ENCODE measurements around the gene PCSK6.
"Not testable (repeated sequence)": the region's sequence is repeated elsewhere in the genome, so short reads cannot be mapped to it uniquely, and the experiment has no call there.

PCSK6 gene

DNA sequence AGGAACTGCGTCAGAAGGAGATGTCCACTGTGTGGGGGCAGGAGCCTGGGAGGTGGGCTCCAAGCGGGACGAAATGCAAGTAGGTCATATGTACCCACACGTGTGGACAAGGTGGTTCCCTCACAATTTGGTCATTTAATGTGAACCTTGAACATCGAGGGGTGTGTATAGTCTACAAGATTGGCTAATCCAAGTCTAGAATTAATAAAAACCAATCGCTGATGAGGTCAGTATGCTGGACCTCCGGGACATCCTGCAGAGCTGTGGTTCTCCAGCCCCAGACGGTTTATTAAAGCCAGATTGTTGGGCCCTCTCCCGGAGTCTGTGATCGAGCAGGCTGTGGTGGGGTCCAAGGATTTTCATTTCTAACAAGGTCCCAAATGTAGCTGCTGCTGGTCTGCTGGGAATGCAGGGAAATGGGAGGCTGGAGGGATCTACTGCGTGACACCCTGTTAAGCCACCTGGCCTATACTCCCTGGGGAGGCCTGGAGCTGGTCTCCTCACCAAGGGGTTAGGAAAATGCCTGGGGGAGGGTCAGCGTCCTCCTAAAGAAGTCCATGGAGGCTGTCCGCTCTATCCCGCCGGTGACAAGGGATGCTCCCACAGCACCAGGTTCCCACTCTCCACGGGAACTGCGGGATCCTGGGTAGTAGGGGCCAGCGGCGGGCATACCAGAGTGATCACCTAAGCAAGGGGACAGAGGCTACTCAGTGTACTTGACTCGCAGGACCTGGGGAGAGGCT is 25.1 kb downstream of the PCSK6 start:
- no peak for DNase-seq (ENCODE audit: low spot score)
- no peak for TF ChIP-seq CTCF (IDR thresholded peaks at IDR 0.05; ENCODE audit: extremely low read depth, missing control alignments)

GRCh38 chr15:101463696-101464095 is 25.8 kb downstream of the PCSK6 start:
- not testable (repeated sequence) for DNase-seq (ENCODE audit: low spot score)

- TF ChIP-seq CTCF (IDR thresholded peaks at IDR 0.05; ENCODE audit: extremely low read depth, missing control alignments), result no peak
- DNase-seq (ENCODE audit: low spot score), result no peak
Observed at GRCh38 chr15:101463270-101463669, 26.2 kb downstream of the PCSK6 start.

DNA sequence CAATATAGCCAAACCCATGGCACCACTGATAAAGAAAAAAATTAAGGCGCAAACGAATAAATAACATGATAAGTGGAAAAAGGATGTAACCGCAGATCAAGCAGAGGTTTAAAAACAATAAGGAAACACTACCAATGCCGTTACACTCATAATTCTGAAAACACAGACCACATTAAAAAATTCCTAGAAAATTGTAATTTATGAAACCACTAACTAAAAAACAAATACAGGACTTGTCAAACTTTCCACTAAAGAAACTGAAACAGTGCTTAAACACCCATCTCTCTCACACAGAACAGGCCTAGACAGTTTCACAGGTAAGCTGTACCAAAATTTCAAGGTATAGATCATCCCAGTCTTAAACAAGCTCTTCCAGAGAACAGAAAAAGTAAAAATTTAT is 28.4 kb downstream of the PCSK6 start:
- no peak for DNase-seq (ENCODE audit: low spot score)
- TF ChIP-seq CTCF (IDR thresholded peaks at IDR 0.05; ENCODE audit: extremely low read depth, missing control alignments), result no peak

GRCh38 chr15:101459579-101460300 is 29.8 kb downstream of the PCSK6 start:
- no peak for DNase-seq (ENCODE audit: low spot score)
- TF ChIP-seq CTCF (IDR thresholded peaks at IDR 0.05; ENCODE audit: extremely low read depth, missing control alignments), result no peak

DNA sequence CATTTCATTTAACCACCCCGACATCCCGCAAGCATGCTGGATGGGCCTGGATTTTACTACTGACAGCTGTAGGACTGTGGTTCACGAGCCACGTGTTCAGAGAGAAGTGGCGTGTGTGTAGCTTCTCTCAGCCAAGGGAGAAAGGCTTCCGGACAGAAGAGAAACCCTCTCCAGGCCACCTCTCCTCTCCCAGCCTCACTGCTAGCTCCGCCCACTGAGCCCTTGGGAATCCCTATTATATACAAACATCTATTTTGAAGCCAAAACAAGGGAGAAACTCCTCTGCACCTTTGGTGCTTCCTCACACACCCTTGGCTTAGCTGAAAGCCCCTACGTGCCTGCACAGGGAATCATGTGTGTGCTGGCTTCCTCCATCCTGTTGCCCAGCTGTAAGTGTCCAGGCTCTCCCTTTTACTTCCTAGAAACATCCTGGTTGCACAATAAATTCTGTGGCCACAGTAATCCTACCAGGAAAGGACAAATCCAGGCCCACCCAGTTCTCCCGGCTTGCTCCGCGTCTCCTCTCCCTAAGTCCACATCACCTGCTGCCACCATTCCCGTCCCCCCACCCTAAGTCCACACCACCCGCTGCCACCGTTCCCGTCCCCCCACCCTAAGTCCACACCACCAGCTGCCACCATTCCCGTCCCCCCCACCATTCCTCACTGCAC is 30.5 kb downstream of the PCSK6 start:
- no peak for DNase-seq (ENCODE audit: low spot score)
- no peak for TF ChIP-seq CTCF (IDR thresholded peaks at IDR 0.05; ENCODE audit: extremely low read depth, missing control alignments)

DNA sequence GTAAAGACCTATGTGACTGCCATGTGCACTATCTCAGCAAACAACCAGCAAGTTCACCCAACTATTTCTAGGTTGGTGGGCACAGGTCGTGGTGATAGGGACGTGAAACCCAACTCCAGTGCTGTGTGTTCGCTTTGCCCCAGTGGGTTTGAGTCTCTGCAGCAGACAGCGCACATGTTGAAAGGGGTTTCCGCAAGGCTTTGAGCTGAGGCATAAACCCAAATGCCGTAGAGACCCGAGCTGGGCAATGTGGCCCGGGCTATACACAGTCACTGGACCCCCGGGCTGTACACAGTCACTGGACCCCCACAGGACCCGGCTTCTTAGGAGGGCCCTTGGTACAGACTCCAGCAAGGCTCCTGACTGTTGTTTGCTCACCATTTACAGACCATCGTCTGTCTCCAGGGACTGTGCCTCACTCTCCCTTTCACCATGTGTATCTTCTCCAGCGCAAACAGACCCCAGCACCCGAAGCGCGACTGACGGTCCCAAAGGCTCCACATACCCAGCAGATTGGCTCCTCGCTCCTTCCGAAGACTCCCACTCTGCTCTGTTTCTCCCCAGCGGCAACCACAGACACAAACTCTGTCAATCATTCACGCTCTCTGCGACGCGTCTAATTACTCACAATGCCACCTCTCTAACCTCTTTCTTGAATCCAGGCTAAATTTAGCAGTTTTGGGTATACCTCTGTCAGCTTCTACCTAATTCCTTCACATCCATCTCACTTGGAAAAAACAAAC is 31.2 kb downstream of the PCSK6 start:
- DNase-seq (ENCODE audit: low spot score), result no peak
- no peak for TF ChIP-seq CTCF (IDR thresholded peaks at IDR 0.05; ENCODE audit: extremely low read depth, missing control alignments)

All from GM20000 (cell line).